Stimulated activated CD4-positive, alpha-beta T cell treated with anti-CD3 and anti-CD28 coated beads, TNF-alpha, amount 100 ng/mL, for 4 hours (primary cell): ENCODE data around the gene NID2.

Experiments
- DNase-seq, 3 experiments: peaks; one replicate each; pipeline ENCODE4 v3.0.0-alpha.2; 2020; ENCODE audit warnings: low read depth in 3 of 3

The NID2 gene

GRCh38 chr14:52058341-52058740, 10.5 kb downstream of the NID2 start:
- DNase-seq, result no peak

- DNase-seq, result no peak
Observed at GRCh38 chr14:52055167-52055566, 13.7 kb downstream of the NID2 start.

- no peak for DNase-seq
Observed at GRCh38 chr14:52054678-52055077, 14.2 kb downstream of the NID2 start.

GRCh38 chr14:52053044-52053443, 15.8 kb downstream of the NID2 start:
- no peak for DNase-seq

GRCh38 chr14:52052288-52052943, 16.4 kb downstream of the NID2 start:
- no peak for DNase-seq

GRCh38 chr14:52051871-52052270, 17.0 kb downstream of the NID2 start:
- DNase-seq, result no peak

GRCh38 chr14:52051251-52051650, 17.6 kb downstream of the NID2 start:
- no peak for DNase-seq

- no peak for DNase-seq
Observed at GRCh38 chr14:52049721-52050588, 18.9 kb downstream of the NID2 start.

GRCh38 chr14:52049271-52049670, 19.6 kb downstream of the NID2 start:
- DNase-seq, result no peak

- DNase-seq, result no peak
Observed at GRCh38 chr14:52048641-52049204, 20.1 kb downstream of the NID2 start.

GRCh38 chr14:52048116-52048515, 20.7 kb downstream of the NID2 start:
- DNase-seq, result no peak

- DNase-seq, result no peak
Observed at GRCh38 chr14:52046376-52046917, 22.4 kb downstream of the NID2 start.

- DNase-seq, result no peak
Observed at GRCh38 chr14:52044791-52045522, 23.9 kb downstream of the NID2 start.

GRCh38 chr14:52043690-52044089, 25.2 kb downstream of the NID2 start:
- no peak for DNase-seq

- no peak for DNase-seq
Observed at GRCh38 chr14:52042371-52043289, 26.2 kb downstream of the NID2 start.

- no peak for DNase-seq
Observed at GRCh38 chr14:52040598-52040997, 28.3 kb downstream of the NID2 start.

GRCh38 chr14:52039124-52039815, 29.6 kb downstream of the NID2 start:
- no peak for DNase-seq

GRCh38 chr14:52033101-52033642, 35.7 kb downstream of the NID2 start:
- DNase-seq, result no peak

GRCh38 chr14:52032204-52032801, 36.6 kb downstream of the NID2 start:
- DNase-seq, result no peak

- DNase-seq, result no peak
Observed at GRCh38 chr14:52031781-52032180, 37.1 kb downstream of the NID2 start.
